Measurements from ENCODE around the gene SPATS2L. TPM values are rescaled to one million over a fixed set of nuclear protein-coding genes. Genes with fewer than 3 reads are reported as not detected.

SPATS2L gene
- total and polyA plus RNA-seq, 2 of the 13 experiments (the other 11 are each of a cell fraction or from before 2014, with no cell fraction given): 154 to 212 TPM

- no peak overlapping the region for H2AFZ ChIP-seq (ENCODE audit: low read length)
- H3K79me2 ChIP-seq (ENCODE audit: insufficient read depth, low read length): peaks cover 90% of the 10 kb centered on the region
- no peak overlapping the region for H3K4me2 ChIP-seq (ENCODE audit: low read depth, low read length)
- H3K27me3 ChIP-seq (ENCODE audit: control insufficient read depth in 1 of 2, insufficient read depth in 2 of 2, low read length in 2 of 2): no peaks in the 10 kb centered on the region
- H4K20me1 ChIP-seq (ENCODE audit: insufficient read depth, low read length): peaks cover 76% of the 10 kb centered on the region
- 83% methylated on average over 4 of the region's 4 CpGs for WGBS (ENCODE audit: low lambda C conversion rate)
- BruUV-seq (replicated peaks): TSS peak; percentile 0
- H3K4me1 ChIP-seq (ENCODE audit: insufficient read depth, low read length): peaks cover 62% of the 10 kb centered on the region
- no peak overlapping the region for H3K4me3 ChIP-seq (replicated peaks in 1 of 3; ENCODE audit: insufficient read depth in 1 of 3, low read depth in 2 of 3, low read length in 3 of 3)
- no peak for FAIRE-seq
- H3K9me3 ChIP-seq (ENCODE audit: low read length): no peaks in the 10 kb centered on the region
- peak overlapping the region; percentile 29 for H3K27ac ChIP-seq (ENCODE audit: extremely low read length, insufficient read depth, low read length)
- intact Hi-C loops (cut with micrococcal nuclease; ENCODE audit: unreplicated experiment) (no loop called here), in situ Hi-C loops (cut with HindIII; ENCODE audit: extremely low pct_ligation_motif_present, low pct_unique_long_range_greater_than_20kb) (no loop called here)
- H3K36me3 ChIP-seq (replicated peaks in 1 of 2; ENCODE audit: control insufficient read depth in 1 of 2, insufficient read depth in 2 of 2, low read length in 2 of 2): peaks cover 5 to 30% of the 10 kb centered on the region in 2 experiments; a peak in 4 of 5 replicates
- H3K9ac ChIP-seq (ENCODE audit: insufficient read depth, low read depth, low read length): no peak overlapping the region
- CTCF ChIA-PET (ENCODE audit: low intra/inter-chr PET ratio, low total read pairs): no interaction called here
- POLR2A ChIA-PET: no interaction called here
- peak; percentile 30 for DNase-seq (ENCODE audit: low spot score)
- ATAC-seq: no peak
- TF ChIP-seq SMARCC2 (IDR thresholded peaks at IDR 0.05) (no peak), HNF4A (CRISPR knock-in tag; IDR thresholded peaks at IDR 0.05) (peak; percentile 57), HMG20A (CRISPR knock-in tag; IDR thresholded peaks at IDR 0.05; ENCODE audit: borderline replicate concordance) (0 out of 2 replicates have a peak, but pooled peaks have one; percentile 16), ZFP1 (CRISPR knock-in tag; IDR thresholded peaks at IDR 0.05) (no peak), NCOA2 (CRISPR knock-in tag; IDR thresholded peaks at IDR 0.05) (peak; percentile 27; the same call in 1 of the 2 replicates), ZSCAN9 (CRISPR knock-in tag; IDR thresholded peaks at IDR 0.05; ENCODE audit: borderline replicate concordance) (no peak), DBP (CRISPR knock-in tag; IDR thresholded peaks at IDR 0.05; ENCODE audit: not compliant biosample characterization) (no peak), RBM22 (optimal IDR thresholded peaks at IDR 0.05; ENCODE audit: low read length) (peak; percentile 95), NFYC (CRISPR knock-in tag; IDR thresholded peaks at IDR 0.05) (no peak), HOXA3 (CRISPR knock-in tag; IDR thresholded peaks at IDR 0.05) (no peak), GATAD2A (CRISPR knock-in tag; IDR thresholded peaks at IDR 0.05) (0 out of 2 replicates have a peak, but pooled peaks have one; percentile 25), ZNF841 (CRISPR knock-in tag; IDR thresholded peaks at IDR 0.05; ENCODE audit: borderline replicate concordance) (no peak), POGK (CRISPR knock-in tag; conservative IDR thresholded peaks at IDR 0.05) (no peak), ONECUT2 (CRISPR knock-in tag; IDR thresholded peaks at IDR 0.05) (no peak), SOX13 (IDR thresholded peaks at IDR 0.05) (no peak), SOX13 (CRISPR knock-in tag; conservative IDR thresholded peaks at IDR 0.05 in 1 of 2, IDR thresholded peaks at IDR 0.05 in 1 of 2) (0 out of 4 replicates have a peak, but pooled peaks of 1 of the 2 experiments have one; percentile 7)
- TF ChIP-seq, protein P1, sequence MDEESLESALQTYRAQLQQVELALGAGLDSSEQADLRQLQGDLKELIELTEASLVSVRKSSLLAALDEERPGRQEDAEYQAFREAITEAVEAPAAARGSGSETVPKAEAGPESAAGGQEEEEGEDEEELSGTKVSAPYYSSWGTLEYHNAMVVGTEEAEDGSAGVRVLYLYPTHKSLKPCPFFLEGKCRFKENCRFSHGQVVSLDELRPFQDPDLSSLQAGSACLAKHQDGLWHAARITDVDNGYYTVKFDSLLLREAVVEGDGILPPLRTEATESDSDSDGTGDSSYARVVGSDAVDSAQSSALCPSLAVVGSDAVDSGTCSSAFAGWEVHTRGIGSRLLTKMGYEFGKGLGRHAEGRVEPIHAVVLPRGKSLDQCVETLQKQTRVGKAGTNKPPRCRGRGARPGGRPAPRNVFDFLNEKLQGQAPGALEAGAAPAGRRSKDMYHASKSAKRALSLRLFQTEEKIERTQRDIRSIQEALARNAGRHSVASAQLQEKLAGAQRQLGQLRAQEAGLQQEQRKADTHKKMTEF (CRISPR knock-in tag; IDR thresholded peaks at IDR 0.05): no peak
- TF ChIP-seq, protein P2, sequence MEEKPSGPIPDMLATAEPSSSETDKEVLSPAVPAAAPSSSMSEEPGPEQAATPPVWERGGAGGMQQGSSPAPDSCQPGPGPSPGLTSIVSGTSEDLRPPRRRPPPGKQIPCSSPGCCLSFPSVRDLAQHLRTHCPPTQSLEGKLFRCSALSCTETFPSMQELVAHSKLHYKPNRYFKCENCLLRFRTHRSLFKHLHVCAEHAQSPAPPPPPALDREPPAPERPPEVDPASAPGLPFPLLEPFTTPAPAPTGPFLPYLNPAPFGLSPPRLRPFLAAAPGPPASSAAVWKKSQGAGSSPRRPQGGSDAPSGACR (CRISPR knock-in tag; IDR thresholded peaks at IDR 0.05): no peak
- TF ChIP-seq, protein P3, sequence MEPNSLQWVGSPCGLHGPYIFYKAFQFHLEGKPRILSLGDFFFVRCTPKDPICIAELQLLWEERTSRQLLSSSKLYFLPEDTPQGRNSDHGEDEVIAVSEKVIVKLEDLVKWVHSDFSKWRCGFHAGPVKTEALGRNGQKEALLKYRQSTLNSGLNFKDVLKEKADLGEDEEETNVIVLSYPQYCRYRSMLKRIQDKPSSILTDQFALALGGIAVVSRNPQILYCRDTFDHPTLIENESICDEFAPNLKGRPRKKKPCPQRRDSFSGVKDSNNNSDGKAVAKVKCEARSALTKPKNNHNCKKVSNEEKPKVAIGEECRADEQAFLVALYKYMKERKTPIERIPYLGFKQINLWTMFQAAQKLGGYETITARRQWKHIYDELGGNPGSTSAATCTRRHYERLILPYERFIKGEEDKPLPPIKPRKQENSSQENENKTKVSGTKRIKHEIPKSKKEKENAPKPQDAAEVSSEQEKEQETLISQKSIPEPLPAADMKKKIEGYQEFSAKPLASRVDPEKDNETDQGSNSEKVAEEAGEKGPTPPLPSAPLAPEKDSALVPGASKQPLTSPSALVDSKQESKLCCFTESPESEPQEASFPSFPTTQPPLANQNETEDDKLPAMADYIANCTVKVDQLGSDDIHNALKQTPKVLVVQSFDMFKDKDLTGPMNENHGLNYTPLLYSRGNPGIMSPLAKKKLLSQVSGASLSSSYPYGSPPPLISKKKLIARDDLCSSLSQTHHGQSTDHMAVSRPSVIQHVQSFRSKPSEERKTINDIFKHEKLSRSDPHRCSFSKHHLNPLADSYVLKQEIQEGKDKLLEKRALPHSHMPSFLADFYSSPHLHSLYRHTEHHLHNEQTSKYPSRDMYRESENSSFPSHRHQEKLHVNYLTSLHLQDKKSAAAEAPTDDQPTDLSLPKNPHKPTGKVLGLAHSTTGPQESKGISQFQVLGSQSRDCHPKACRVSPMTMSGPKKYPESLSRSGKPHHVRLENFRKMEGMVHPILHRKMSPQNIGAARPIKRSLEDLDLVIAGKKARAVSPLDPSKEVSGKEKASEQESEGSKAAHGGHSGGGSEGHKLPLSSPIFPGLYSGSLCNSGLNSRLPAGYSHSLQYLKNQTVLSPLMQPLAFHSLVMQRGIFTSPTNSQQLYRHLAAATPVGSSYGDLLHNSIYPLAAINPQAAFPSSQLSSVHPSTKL (CRISPR knock-in tag; IDR thresholded peaks at IDR 0.05): 0 out of 2 replicates have a peak, but pooled peaks have one; percentile 40
Observed at GRCh38 chr2:200338692-200339091, 32.2 kb downstream of the SPATS2L start.
